PC-3 (cell line): ENCODE data around the gene MRPL28. TPM values are rescaled to one million over a fixed set of nuclear protein-coding genes. Genes with fewer than 3 reads are reported as not detected.

Source experiments
- ATAC-seq: fragments of 200-7000 bp; cut with Tn5 transposase; 2 replicates; pipeline ENCODE4 v1.9.1; 2020; ENCODE audit warnings: mild to moderate bottlenecking, moderate library complexity
- BruUV-seq: library from RNA; stranded (reverse); fragments of 400-500 nt; replicated peaks from 2 replicates; lab custom pipeline; 2021; lab: Mats Ljungman, UMichigan
- CTCF ChIA-PET: fragments of 300-600 bp; sonication (Branson Sonifier 250); formaldehyde crosslinking; loops from one replicate; lab custom pipeline; 2022; ENCODE audit warnings: antibody characterized with exemption; lab: Charles Lee
- POLR2A ChIA-PET: fragments of 300-600 bp; sonication (Branson Sonifier 250); formaldehyde crosslinking; loops from one replicate; lab custom pipeline; 2022; ENCODE audit warnings: antibody characterized with exemption; ENCODE audit not compliant: unreplicated experiment; lab: Charles Lee
- DNase-seq: peaks from one replicate; pipeline ENCODE4 v3.0.0-alpha.2; 2015
- H2AFZ ChIP-seq: fragments of 300-600 bp; sonication (generic); 2 replicates; pipeline ENCODE4 v1.6.0; 2016; ENCODE audit warnings: antibody characterized with exemption, low read length
- H3F3A ChIP-seq: fragments of 300-600 bp; sonication (generic); one replicate; pipeline ENCODE4 v1.6.0; 2017; ENCODE audit warnings: antibody characterized with exemption, low read length, control low read depth, mild to moderate bottlenecking; ENCODE audit not compliant: unreplicated experiment
- H3K27ac ChIP-seq: fragments of 300-600 bp; sonication (generic); 2 replicates; pipeline ENCODE4 v1.5.1; 2016; ENCODE audit warnings: mild to moderate bottlenecking, low read length
- H3K27me3 ChIP-seq: fragments of 300-600 bp; sonication (generic); 2 replicates; pipeline ENCODE4 v1.6.1; 2016; ENCODE audit warnings: low read length, mixed read lengths
- H3K36me3 ChIP-seq: fragments of 300-600 bp; sonication (generic); 2 replicates; pipeline ENCODE4 v1.6.1; 2016; ENCODE audit warnings: low read depth, mixed run types, low read length, mixed read lengths
- H3K4me1 ChIP-seq: fragments of 300-600 bp; sonication (generic); 2 replicates; pipeline ENCODE4 v1.5.1; 2016; ENCODE audit warnings: low read length; ENCODE audit not compliant: insufficient read depth
- H3K4me2 ChIP-seq: fragments of 300-600 bp; sonication (generic); 2 replicates; pipeline ENCODE4 v1.6.0; 2016; ENCODE audit warnings: low read length
- H3K4me3 ChIP-seq: fragments of 300-600 bp; sonication (generic); 2 replicates; pipeline ENCODE4 v1.5.1; 2016; ENCODE audit warnings: mild to moderate bottlenecking, low read length, mixed read lengths
- H3K79me2 ChIP-seq: fragments of 300-600 bp; sonication (generic); 2 replicates; pipeline ENCODE4 v1.6.1; 2017; ENCODE audit warnings: low read length, mixed read lengths
- H3K9ac ChIP-seq: fragments of 300-600 bp; sonication (generic); 2 replicates; pipeline ENCODE4 v1.6.0; 2016; ENCODE audit warnings: mild to moderate bottlenecking, low read length
- H3K9me2 ChIP-seq: fragments of 300-600 bp; sonication (generic); replicated peaks from 2 replicates; pipeline ENCODE4 v1.6.1; 2016; ENCODE audit warnings: mixed run types, low read length, mixed read lengths
- H3K9me3 ChIP-seq: fragments of 300-600 bp; sonication (generic); 2 replicates; pipeline ENCODE4 v1.6.1; 2016; ENCODE audit warnings: low read length, mixed read lengths
- H4K20me1 ChIP-seq: fragments of 300-600 bp; sonication (generic); 2 replicates; pipeline ENCODE4 v1.6.1; 2016; ENCODE audit warnings: low read length, mixed read lengths
- CTCF ChIP-seq: fragments of 300-600 bp; sonication (generic); conservative IDR thresholded peaks from 2 replicates; pipeline ENCODE4 v1.5.1; 2017; ENCODE audit warnings: antibody characterized with exemption, low read depth, mild to moderate bottlenecking, low read length
- EZH2 ChIP-seq: fragments of 300-600 bp; sonication (generic); IDR thresholded peaks from one replicate; pipeline ENCODE4 v1.6.1; 2017; ENCODE audit warnings: antibody characterized with exemption, mild to moderate bottlenecking, low read length; ENCODE audit not compliant: unreplicated experiment
- EZH2phosphoT487 ChIP-seq: fragments of 300-600 bp; sonication (generic); IDR thresholded peaks from 2 replicates; pipeline ENCODE4 v1.6.1; 2018; ENCODE audit warnings: mild to moderate bottlenecking, antibody characterized with exemption, low read length, borderline replicate concordance
- intact Hi-C: fragments of 100-400 bp; cut with micrococcal nuclease; formaldehyde crosslinking; loops from 2 replicates; pipeline ENCODE4 v1.9.0; 2023
- total RNA-seq: library from RNA; depleted of rRNA; stranded (reverse); fragments of >200 nt; gene quantifications from 2 replicates; pipeline ENCODE4 v1.2.3, GENCODE V29; 2014

The MRPL28 gene
- total RNA-seq, 1 experiment from 2014 or later, result 154 TPM

GRCh38 chr16:347203-347602 lies 23.1 kb downstream of the MRPL28 start:
- no peak for TF ChIP-seq EZH2phosphoT487
- no peak for TF ChIP-seq CTCF
- no peak for TF ChIP-seq EZH2
- Histone ChIP-seq H3K4me2 (no peak overlapping the region), H3K9me3 (no peaks in the 10 kb centered on the region), H3K9ac (no peak overlapping the region), H2AFZ (no peak overlapping the region), H3K4me1 (no peaks in the 10 kb centered on the region), H4K20me1 (no peaks in the 10 kb centered on the region; the same call in 1 of the 2 replicates), H3K27me3 (no peaks in the 10 kb centered on the region), H3F3A (no peaks in the 10 kb centered on the region), H3K79me2 (peaks cover 90% of the 10 kb centered on the region), H3K27ac (no peak overlapping the region), H3K36me3 (no peaks in the 10 kb centered on the region), H3K4me3 (no peak overlapping the region), H3K9me2 (no peaks in the 10 kb centered on the region)
- BruUV-seq, result no TSS peak
- intact Hi-C loops, result no loop called here
- ATAC-seq, result no peak
- CTCF ChIA-PET, result no interaction called here
- DNase-seq, result no peak
- POLR2A ChIA-PET, result no interaction called here

DNA sequence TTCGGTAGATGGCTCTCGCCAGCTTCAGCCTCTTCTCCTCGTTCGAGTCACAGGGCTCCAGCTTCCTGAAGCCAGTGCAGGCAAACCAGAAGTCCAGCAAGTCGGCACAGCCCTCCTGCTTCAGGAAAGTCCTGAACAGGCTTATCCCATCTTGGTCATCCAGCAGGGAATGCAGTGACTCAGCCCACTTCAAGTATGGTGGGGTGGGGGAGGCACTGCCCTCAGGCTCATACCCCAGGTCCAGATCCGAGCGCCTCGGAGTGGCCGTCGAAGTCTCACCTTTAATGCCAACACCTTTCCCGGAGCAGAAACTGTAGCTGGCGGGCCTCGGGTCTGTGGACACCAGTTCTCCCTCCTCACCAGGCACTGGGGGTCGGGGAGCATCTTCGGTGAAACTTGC lies 23.8 kb downstream of the MRPL28 start:
- Histone ChIP-seq H3K4me2 (no peak overlapping the region), H4K20me1 (no peaks in the 10 kb centered on the region; the same call in 1 of the 2 replicates), H3K4me3 (no peak overlapping the region), H3K9ac (no peak overlapping the region), H3K27ac (no peak overlapping the region), H3K9me3 (no peaks in the 10 kb centered on the region), H3K9me2 (no peaks in the 10 kb centered on the region), H3K36me3 (no peaks in the 10 kb centered on the region), H3F3A (no peaks in the 10 kb centered on the region), H3K79me2 (peaks cover 89% of the 10 kb centered on the region), H2AFZ (no peak overlapping the region), H3K27me3 (no peaks in the 10 kb centered on the region), H3K4me1 (no peaks in the 10 kb centered on the region)
- ATAC-seq, result no peak
- ChIA-PET POLR2A (no interaction called here), CTCF (no interaction called here)
- no TSS peak for BruUV-seq
- DNase-seq, result no peak
- TF ChIP-seq EZH2phosphoT487 (no peak), EZH2 (no peak), CTCF (no peak)
- intact Hi-C loops, result no loop called here

DNA sequence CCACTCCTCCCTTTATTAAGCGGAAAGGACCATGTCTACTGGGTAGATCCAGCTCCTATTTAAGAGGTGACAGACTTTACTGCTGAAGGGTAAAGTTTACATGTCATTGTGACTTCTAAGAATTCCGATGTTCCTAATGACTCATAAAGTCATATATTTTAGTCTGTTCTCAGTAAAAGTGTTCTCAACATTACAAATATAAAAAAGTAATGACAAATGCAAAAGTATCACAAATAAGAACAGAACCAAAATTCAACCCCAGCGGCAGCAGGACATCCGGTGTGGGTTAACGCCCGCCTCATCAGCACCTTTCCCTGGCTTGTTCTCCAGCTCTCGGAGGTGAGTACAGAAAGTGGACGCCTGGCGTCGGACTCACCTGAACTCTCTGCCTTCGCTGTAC lies 24.6 kb downstream of the MRPL28 start:
- peaks cover 82% of the 10 kb centered on the region for H3K79me2 ChIP-seq
- ChIA-PET POLR2A (no interaction called here), CTCF (no interaction called here)
- H3K36me3 ChIP-seq, result no peaks in the 10 kb centered on the region
- no peak overlapping the region for H3K4me3 ChIP-seq
- TF ChIP-seq EZH2, result no peak
- TF ChIP-seq EZH2phosphoT487, result no peak
- no peak for TF ChIP-seq CTCF
- H3K9me2 ChIP-seq, result no peaks in the 10 kb centered on the region
- ATAC-seq (no peak), DNase-seq (no peak)
- no peaks in the 10 kb centered on the region; the same call in 1 of the 2 replicates for H4K20me1 ChIP-seq
- no TSS peak for BruUV-seq
- no peaks in the 10 kb centered on the region for H3K4me1 ChIP-seq
- H3K9ac ChIP-seq, result no peak overlapping the region
- no peak overlapping the region for H2AFZ ChIP-seq
- H3K9me3 ChIP-seq, result no peaks in the 10 kb centered on the region
- no peak overlapping the region for H3K4me2 ChIP-seq
- H3K27ac ChIP-seq, result no peak overlapping the region
- no peaks in the 10 kb centered on the region for H3F3A ChIP-seq
- intact Hi-C loops, result no loop called here
- H3K27me3 ChIP-seq, result no peaks in the 10 kb centered on the region
